ENCODE measurements around the gene RAB3IL1.

RAB3IL1 gene

GRCh38 chr11:61847914-61848581 is 69.3 kb downstream of the RAB3IL1 start:
- no peak for DNase-seq (ENCODE audit: low read depth in 3 of 3, low spot score in 1 of 3)
